ENCODE data around the gene ERMN.
"Not testable (repeated sequence)": the region's sequence is repeated elsewhere in the genome, so short reads cannot be mapped to it uniquely, and the experiment has no call there.

Gene ERMN, protein sequence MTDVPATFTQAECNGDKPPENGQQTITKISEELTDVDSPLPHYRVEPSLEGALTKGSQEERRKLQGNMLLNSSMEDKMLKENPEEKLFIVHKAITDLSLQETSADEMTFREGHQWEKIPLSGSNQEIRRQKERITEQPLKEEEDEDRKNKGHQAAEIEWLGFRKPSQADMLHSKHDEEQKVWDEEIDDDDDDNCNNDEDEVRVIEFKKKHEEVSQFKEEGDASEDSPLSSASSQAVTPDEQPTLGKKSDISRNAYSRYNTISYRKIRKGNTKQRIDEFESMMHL

DNA sequence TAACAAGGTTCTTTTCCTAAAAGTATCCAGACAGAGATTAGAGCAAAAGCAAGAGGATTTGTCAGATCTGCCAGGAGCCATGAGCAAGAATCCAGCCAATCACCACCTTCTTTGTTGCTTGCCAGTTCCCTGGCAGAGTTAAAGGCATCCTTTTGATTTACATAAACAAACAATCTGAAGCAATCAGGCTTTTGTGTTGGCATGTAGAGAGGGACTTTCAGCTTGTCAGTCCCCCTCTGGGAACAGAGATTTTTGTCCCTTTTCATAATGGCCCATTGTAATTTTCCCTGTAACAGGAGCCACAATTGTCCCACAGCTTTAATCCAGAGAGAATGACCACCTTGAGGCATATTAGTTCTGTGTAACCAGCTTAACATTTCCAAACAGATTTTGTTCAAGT lies at the start of gene ERMN:
TSS of gene ERMN (minus strand) at position 39 of the 400 bp plus-strand sequence. CDS start 182 bp downstream, outside the sequence.
- no peak for DNase-seq (ENCODE audit: low read depth in 2 of 2)

DNA sequence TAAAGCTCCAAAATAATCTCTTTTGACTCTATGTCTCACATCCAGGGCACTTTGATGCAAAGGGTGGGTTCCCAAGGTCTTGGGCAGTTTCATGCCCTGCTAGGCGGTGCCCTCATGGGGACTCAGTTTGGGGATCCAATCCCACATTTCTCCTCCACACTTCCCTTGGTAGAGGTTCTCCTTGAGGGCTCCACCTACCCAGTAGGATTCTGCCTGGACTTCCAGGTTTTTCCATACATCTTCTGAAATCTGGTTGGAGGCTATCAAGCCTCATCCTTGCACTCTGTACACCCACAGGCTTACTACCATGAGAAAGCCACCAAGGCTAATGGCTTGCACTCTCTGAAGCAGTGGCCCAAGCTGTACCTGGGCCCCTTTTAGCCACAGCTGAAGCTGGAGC lies 49.8 kb upstream of the ERMN start:
- DNase-seq (ENCODE audit: low read depth in 2 of 2): no peak

DNA sequence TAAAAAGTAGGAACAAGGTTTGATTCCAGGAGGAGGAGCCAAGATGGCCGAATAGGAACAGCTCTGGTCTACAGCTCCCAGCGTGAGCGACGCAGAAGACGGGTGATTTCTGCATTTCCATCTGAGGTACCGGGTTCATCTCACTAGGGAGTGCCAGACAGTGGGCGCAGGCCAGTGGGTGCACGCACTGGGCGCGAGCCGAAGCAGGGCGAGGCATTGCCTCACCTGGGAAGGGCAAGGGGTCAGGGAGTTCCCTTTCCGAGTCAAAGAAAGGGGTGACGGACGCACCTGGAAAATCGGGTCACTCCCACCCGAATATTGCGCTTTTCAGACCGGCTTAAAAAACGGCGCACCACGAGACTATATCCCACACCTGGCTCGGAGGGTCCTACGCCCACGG lies 42.9 kb upstream of the ERMN start:
- not testable (repeated sequence) for DNase-seq (ENCODE audit: low read depth in 2 of 2)

DNA sequence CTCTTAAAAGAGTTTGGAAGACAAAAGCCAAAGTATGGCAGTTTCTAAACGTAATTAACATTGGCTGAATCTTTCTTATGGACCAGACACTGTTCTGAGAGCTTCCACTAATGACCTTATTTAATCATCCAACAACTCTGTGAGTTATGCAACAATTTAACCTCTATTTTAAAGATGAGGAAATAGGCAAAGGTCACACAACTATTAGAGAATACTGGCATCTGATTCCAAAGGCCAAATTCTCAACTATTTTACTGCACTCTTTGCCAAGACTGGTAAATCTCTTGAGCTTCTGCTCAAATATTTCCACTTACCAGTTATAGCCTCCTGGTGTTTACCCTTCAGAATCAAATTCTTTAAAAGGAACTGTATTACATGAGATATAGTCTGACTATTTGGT lies 42.1 kb upstream of the ERMN start:
- DNase-seq (ENCODE audit: low read depth in 2 of 2): no peak

DNA sequence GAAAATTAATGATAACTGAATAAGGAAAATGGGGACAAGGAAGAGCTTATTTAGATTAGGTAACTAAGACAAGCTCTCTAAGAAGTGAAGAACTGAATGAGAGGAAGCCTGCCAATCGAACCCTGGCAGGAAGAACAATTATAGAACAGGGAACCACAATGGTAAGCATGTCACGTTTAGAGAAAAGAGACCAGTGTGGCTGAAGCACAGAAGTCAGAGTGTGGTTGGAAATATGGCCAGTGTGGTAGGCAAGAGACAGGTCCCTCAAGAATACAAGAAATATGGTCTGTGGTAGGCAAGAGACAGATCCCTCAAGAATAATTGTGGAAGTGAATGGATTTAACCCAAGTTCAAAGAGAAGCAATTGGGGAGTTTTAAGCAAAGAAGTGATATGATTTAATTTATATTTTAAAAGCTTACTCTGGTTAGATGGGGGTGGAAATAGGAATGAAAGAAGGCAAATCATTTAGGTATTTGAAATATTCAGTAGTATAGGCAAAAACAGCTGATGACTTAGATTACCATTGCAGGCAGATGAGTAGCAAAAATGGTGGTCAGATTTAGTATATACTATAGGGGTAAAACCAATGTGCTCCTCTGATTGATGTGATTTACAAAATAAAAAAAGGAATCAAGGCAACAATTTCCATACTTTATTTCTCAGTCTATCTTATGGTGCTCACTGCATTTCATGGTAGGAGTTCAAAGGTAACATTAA lies 38.8 kb upstream of the ERMN start:
- DNase-seq (ENCODE audit: low read depth in 2 of 2): no peak

DNA sequence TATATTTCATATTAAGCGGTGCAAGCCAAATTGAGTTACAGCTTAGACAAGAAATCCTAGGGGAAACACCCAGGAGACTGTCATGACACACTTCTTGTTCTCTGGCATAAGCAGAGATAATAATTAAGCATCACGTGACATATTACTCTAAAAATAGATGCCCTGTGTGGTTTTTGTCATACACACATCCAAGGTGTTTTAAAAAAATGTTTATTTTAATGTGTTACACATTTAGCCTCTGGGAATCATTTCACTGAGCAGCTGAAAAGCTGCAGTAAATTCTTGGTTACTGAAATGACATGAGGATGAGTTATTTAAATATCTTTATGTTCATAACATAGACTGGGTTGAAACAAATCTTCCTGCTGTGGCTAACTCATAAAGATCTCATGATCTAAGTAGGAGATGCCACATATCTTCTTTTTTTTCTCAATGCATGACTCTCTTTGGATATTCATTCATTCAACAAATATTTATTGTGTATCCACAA lies 38.0 kb upstream of the ERMN start:
- DNase-seq (ENCODE audit: low read depth in 2 of 2): no peak

DNA sequence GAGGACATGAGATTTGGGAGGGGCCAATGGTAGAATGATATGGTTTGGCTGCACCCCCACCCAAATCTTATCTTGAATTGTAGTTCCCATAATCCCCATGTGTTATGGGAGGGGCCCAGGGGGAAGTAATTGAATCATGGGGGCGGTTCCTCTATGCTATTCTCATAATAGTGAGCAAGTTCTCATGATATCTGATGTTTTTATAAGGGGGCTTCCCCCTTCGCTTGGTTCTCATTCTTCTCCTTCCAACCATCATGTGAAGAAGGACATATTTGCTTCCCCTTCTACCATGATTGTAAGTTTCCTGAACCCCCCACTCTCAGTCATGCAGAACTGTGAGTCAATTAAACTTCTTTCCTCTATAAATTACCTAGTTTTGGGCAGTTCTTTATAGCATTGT lies 37.0 kb upstream of the ERMN start:
- no peak for DNase-seq (ENCODE audit: low read depth in 2 of 2)

DNA sequence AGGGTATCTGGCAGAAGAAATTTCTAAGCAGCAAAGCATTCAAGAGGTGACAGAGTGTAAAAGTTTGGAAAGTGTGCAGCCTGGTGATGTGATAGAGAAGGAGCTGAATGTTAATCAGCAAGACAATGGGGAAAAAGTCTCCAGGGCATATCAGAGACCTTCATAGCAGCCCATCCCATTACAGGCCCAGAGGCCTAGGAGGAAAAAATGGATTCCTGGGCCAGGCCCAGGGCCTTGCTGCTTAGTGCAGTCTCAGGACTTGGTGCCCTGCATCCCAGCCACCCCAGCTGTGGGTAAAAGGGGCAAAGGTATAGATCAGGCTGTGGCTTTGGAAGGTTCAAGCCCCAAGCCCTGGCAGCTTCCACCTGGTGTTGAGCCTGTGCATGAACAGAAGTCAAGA lies 35.9 kb upstream of the ERMN start:
- no peak for DNase-seq (ENCODE audit: low read depth in 2 of 2)

DNA sequence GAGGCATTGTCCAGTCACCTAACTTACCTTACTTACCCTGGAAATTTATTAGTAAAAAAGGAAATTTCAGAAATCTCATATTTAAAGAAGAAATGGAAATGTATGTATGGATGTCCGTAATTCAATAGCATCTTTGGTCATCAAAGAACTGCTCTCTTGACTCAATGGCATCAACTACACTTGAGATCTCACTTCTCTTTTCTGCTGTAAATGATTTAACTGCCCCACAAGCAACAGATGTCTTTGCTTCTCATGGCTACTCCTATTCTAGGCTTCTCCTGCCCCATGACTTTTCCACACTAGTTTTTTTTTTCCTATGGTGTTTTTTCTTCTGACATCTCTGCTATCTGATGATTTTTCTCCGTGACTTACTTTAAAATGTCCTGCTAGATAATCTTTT lies 34.0 kb upstream of the ERMN start:
- no peak for DNase-seq (ENCODE audit: low read depth in 2 of 2)

DNA sequence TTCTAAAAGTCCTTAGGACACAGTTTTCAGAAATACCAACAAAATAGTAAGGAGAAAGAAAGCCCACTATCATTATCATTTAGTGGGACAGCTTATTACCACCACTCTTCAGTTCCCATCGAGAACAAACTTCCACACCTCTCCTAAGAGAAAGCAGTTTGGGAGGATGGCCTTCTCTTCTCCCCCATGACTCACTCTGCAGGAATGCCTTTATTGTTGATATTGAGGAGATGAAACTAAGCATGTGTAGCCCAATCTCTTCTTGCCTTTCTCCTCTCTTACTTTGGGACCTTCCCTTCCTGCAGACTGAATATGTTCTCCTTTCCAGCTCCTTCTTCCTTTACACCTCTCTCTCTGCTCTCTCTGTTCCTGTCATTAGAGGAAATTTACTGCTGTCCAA lies 30.0 kb upstream of the ERMN start:
- DNase-seq (ENCODE audit: low read depth in 2 of 2): no peak

DNA sequence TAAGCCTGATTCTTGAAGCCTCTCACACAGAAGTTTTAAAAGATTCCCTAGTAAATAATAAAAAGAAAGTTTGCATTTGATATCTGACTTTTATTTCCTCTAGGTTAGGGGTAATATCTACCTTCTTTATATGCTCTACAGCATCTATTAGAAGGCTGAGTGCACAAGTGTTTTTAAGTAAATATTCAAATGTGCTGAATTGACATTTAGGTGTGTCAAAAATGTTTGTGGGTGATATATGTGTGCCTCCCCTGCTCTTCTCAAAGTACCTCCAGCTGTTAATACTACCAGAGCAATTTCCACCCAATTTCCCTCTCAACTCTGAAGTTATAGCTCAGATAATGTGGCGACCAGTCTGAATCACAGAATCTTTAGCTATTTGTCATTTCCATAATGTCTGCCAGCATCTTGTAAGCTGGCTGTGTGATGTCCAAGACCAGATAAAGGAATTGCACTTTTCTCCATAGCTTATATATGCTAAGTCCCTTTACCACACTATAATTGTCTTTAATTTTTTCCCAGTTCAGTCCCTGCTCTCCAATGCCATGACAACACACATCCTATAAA lies 24.4 kb upstream of the ERMN start:
- DNase-seq (ENCODE audit: low read depth in 2 of 2): no peak

DNA sequence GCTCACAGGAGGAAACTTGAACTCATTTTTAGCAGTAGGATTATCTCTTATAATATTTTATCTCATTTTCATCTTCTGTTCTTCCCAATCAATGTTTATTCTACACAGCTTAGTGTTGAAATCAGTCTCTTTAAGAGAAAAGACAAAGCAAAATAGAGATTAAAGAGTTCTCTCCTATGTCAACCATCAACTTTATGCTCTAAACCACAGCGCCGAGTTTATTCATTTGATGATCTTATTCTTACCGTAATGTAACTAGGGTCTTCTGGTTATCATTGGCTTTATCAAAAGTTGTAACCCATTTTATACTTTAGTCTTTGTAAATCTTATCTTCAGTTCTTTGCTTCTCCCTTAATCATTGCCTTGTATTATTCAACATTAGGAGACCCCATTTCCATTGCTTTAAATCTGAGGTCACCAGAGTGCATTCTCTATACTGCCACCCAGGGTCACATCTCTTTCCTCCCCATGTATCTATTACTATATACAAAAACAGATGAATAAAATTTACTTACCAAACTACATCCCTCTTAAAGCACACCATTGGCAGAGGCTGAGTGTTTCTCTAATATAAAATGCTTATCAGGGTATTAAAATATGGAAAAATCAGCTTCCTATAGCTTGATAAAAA lies 22.8 kb upstream of the ERMN start:
- DNase-seq (ENCODE audit: low read depth in 2 of 2): no peak

DNA sequence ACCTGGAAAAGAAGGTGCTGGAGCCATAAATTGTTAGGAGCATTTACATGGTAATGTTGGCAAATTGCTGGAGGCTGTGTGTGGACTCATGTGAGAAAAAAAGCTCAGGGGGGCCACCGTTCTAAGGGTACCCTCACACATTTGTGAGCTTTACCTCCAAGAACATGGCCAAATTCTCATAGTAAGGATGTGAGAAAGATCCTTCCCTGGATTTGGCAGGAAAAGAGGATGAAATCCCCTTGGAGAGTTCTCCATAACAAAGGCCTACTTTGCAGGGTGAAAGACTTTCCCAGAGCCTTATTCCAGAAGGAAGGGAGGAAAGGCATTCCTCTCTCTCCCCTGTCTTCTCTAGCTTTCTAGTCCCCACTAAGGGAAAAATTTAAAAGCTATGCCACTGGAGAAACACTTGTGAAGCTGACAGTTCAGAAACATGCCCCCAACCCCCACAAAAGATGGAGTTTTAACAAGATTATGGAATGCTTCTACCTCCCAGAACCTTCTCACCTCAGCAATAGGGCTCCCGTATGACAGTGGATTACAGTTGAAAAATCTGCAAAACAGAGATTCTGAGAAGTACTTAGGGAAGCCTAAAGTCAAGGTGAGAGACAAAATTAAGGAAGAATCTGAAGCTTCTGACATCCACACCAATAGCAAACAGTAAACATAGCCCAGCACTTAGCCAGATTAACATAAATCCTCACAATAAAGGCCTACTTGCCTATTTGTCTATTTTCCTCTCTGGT lies 20.2 kb upstream of the ERMN start:
- no peak for DNase-seq (ENCODE audit: low read depth in 2 of 2)

DNA sequence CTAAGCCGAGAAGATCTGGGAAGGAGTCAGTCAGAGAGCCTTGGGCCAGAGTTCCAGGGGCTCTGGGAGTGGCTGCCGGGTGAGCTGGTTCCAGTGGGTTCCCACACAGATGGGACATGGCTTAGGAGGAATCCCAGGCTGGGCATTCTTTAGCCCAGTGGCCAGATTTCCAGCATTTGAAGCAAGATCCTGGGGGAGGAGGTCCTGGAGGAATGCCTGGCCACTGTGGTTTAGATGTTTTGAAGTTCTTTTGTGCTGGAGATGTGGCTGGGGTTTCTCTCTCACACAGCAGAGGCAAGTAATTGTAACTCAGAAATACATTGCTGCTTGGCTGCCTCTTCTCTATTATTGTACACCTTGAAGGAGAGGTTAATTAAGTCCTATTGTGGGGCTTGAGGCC lies 15.8 kb upstream of the ERMN start:
- DNase-seq (ENCODE audit: low read depth in 2 of 2): not testable (repeated sequence)

DNA sequence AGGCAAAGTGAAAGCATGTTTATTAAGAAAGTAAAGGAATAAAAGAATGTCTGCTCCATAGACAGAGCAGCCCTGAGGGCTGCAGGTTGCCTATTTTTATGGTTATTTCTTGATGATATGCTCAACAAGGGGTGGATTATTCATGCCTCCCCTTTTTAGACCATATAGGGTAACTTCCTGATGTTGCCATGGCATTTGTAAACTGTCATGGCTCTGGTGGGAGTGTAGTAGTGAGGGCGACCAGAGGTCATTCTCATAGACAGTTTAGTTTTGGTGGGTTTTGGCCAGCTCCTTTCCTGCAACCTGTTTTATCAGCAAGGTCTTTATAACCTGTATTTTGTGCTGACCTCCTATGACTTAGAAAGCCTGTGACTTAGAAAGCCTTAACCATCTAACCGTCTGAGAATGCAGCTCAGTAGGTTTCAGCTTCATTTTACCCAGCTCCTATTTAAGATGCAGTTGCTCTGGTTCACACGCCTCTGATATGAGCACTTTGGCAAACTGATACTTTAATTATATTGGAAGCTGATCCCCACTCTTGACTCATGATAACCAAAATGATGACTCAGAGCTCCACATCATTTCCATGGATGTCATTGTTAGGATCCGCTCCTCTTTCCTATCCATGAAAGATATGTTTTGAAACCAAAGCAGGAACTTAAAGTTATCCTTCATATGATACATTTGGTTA lies 14.5 kb upstream of the ERMN start:
- DNase-seq (ENCODE audit: low read depth in 2 of 2): no peak

DNA sequence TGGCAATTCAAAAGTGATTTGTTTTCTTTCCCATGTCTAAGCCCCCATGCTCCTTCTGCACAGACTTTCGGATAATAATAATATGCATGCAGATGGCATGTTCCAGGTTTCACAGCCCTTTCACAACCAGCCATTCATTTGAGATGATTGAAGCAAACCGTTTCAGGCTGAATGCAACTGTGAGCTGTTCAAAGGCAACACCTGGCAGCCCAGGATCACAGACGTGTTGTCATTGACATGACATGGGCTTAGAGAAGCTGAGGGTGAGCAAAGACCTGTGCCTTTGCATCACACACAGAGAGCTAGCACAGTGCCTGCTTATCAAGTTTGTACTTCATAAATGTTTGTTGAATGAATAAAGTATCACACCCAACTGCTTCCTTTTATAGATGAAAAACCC lies 12.4 kb upstream of the ERMN start:
- DNase-seq (ENCODE audit: low read depth in 2 of 2): no peak

DNA sequence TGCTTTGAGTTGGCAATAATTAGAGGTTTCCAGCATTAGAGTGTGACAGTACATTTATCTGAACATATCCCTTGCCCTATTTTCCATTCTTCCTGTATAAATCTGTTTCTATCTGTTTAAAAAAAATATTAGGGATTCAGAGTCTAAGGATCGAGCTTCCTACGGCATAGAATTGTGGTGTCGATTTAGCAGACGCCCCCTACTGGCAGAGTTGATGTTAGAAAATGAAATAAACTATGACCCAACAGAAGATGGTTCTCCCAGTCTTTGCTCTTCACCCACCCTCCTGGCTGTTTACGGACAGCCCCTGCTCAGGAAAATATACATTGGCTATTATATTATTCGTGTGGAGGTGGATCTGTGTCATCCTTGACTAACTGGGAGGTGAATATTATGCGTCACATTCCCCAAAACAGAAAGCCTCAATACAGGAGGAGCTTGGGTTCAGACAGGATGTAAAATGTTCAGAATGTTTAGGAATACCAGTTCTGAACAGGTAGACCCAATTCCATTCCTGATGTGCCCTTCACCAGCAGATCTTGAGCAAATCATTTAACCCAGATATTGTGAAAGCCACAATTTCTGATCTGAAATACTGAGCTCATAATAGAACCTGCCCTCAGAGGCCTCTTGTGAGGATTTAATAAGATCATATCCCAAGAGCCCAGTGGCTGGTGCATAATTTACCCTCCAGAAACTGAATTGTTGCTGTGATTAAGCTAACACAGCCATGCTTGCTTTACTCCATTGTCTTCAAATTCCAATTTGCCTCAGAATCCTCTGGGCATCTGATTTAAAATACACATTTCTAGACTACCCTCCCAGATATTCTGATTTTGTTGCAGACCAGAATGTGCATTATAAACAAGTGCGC lies 10.8 kb upstream of the ERMN start:
- no peak for DNase-seq (ENCODE audit: low read depth in 2 of 2)

DNA sequence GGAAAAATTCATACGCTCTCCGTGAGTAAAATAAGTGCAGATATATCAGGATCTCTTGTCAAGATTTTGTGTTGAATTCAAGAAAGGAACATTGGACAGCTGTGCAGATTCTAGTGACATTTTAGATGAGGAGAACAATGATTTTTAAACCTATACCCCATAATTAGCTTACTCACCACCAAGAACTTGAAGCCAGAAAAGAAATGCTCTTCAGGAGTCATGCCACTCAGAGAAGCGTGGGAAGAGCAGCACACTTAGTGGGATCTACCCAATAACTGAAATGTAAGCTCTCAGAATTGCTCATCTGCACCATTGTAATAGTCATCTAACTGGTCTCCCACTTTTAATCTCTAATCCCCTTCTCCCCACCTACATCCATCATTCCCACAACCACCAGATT lies 9.2 kb upstream of the ERMN start:
- no peak for DNase-seq (ENCODE audit: low read depth in 2 of 2)

DNA sequence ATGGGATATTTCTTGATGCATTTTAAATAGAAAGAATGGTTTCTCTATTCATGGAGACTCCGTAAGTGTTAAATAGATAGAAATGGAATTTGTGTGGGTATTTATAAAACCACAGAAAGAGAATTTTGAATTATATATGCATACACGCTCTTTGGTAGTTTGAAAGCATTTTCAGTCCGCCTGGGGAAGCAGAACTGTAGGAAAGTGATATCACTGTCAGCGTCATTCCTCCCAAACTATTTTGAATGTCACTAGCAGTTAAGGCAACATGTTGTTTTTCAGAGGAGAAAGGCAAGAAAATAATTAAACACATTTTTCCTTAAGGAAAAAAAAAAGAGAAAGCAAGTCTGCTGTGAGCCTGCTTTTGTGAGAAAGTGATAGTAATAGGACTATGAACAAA lies 8.7 kb upstream of the ERMN start:
- no peak for DNase-seq (ENCODE audit: low read depth in 2 of 2)

DNA sequence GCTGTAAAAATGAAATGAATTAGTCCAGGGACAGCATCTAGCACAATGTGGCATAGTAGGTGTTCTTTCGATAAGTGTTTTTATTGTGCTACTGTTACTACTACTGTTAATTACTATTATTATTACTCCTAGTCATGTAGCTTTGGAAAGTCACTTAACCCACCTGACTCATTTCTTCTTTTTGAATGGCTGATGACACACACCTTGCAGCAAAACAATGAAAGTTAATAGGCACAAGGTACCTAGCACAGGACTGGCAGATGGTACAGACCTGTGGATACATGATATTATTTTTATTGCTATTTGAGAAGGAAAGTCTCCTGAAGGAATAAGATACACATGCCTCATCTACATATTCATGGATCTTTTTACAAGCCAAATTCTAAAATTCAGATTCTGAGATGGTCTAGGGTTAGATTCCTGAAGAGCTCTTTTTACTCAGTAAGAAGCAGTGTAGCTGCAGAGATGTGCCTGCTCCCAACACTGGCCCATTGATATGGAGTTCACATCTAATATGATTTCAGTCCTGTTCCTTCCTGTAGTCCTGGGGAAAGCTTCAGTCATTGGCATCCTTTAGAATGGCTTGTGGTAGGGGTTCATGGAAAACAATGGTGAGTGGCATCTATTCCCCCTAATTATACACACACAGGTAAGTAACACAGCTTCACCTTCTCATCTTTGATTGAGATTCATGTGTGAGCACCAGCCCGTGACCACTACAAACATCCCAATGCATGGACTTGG lies 7.9 kb upstream of the ERMN start:
- no peak for DNase-seq (ENCODE audit: low read depth in 2 of 2)
